DMS79 treated with DMSO at 0.1 percent for 48 hours (cell line): ENCODE measurements around the gene GIGYF1.
"Not testable (repeated sequence)": the region's sequence is repeated elsewhere in the genome, so short reads cannot be mapped to it uniquely, and the experiment has no call there.

Experiments
- DNase-seq: peaks from one replicate; lab custom pipeline; 2025; lab: John Stamatoyannopoulos, UW

Gene GIGYF1

DNA sequence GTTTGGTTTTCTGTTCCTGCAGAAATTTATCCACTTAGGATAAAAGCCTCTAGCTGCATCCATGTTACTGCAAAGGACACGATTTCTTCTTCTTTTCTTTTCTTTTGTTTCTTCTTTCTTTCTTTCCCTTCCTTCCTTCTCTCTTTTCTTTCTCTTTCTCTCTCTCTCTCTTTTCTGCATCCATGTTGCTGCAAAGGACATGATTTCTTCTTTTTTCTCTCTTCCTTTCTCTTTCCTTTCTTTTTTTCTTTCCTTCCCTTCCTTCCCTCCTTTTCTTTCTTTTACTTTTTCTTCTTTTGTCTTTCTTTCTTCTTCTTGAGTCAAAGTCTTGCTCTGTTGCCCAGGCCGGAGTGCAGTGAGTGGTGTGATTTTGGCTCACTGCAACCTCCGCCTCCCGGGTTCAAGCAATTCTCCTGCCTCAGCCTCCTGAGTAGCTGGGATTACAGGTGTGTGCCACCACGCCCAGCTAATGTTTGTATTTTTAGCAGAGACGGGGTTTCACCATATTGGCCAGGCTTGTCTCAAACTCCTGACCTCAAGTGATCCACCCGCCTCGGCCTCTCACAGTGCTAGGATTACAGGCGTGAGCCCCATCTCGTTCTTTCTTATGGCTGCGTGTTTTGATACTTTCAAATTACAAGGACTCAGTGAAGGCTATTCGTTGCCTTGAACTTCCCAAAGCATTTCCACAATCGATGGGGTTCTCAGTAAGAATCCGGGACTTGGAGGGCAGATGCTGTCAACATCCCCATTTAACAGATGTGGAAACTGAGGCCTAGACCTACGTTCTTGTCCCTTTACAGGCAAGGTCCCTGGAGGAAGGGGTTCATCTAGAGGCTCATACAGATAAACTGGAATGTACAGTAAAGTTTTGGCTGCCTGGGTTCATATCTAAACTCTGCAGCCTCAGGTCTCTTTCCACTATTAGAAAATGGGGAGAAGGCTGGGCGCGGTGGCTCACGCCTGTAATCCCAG is 22.4 kb downstream of the GIGYF1 start:
- no peak for DNase-seq

GRCh38 chr7:100670074-100670473 is 24.0 kb downstream of the GIGYF1 start:
- DNase-seq, result no peak

GRCh38 chr7:100669106-100669505 is 24.9 kb downstream of the GIGYF1 start:
- not testable (repeated sequence) for DNase-seq

DNA sequence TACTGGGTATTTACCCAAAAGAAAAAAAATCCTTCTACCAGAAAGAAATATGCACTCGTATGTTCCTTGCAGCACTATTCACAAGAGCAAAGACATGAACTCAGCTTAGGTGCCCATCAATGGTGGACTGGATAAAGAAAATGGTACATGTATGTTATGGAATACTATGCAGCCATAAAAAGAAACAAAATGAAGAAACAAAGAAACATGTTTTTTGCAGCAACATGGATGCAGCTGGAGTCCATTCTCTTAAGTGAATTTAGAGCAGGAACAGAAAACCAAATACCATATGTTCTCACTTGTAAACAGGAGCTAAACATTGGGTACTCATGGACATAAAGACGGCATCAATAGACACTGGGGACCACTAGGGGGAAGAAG is 26.0 kb downstream of the GIGYF1 start:
- DNase-seq, result no peak

GRCh38 chr7:100667331-100668068 is 26.6 kb downstream of the GIGYF1 start:
- no peak for DNase-seq

DNA sequence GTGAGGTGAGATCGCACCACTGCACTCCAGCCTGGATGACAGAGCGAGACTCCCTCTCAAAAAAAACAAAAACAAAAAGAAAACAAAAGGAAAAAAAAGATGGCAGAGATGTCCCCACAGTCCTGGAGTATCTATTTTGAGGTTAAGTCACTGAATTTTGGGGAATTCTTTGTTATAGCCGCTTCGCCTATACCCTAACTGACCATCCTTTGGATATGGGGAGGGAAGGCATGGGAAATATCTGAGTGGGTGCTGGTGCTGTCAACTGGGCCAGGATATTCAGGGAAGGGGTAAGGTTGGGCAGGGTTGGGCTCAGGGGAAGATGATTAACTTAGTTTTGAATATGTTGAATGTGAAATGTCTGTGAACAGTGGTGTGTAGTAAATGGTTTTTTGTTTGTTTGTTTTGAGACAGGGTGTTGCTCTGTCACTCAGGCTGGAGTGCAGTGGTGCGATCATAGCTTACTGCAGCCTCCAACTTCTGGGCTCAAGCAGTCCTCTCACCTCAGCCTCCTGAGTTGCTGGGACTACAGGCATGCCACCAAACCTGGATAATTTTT is 28.8 kb downstream of the GIGYF1 start:
- DNase-seq, result no peak

DNA sequence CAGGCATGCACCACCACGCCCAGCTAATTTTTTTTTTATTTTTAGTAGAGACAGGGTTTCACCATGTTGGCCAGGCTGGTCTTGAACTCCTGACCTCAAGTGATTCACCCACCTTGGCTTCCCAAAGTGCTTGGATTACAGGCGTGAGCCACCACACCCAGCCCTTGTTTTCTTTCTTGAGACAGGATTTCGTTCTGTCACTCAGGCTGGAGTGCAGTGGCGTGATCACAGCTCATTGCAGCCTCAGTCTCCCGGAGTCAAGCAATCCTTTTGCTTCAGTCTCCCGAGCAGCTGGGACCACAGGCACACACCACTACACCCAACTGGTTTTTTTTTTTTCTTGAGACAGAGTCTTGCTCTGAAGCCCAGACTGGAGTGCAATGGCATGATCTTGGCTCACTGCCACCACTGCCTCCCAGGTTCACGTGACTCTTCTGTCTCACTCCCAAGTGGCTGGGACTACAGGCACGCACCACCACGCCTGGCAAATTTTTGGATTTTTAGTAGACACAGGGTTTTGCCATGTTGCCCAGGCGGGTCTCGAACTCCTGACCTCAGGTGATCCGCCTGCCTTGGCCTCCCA is 31.8 kb downstream of the GIGYF1 start:
- DNase-seq, result peak; percentile 17

GRCh38 chr7:100655908-100656674 is 38.0 kb downstream of the GIGYF1 start, which contains the start of gene ACTL6B:
TSS of gene ACTL6B (minus strand) at chr7:100656448. CDS start at chr7:100656354, 94 bp downstream.
- DNase-seq, result peak; percentile 67

DNA sequence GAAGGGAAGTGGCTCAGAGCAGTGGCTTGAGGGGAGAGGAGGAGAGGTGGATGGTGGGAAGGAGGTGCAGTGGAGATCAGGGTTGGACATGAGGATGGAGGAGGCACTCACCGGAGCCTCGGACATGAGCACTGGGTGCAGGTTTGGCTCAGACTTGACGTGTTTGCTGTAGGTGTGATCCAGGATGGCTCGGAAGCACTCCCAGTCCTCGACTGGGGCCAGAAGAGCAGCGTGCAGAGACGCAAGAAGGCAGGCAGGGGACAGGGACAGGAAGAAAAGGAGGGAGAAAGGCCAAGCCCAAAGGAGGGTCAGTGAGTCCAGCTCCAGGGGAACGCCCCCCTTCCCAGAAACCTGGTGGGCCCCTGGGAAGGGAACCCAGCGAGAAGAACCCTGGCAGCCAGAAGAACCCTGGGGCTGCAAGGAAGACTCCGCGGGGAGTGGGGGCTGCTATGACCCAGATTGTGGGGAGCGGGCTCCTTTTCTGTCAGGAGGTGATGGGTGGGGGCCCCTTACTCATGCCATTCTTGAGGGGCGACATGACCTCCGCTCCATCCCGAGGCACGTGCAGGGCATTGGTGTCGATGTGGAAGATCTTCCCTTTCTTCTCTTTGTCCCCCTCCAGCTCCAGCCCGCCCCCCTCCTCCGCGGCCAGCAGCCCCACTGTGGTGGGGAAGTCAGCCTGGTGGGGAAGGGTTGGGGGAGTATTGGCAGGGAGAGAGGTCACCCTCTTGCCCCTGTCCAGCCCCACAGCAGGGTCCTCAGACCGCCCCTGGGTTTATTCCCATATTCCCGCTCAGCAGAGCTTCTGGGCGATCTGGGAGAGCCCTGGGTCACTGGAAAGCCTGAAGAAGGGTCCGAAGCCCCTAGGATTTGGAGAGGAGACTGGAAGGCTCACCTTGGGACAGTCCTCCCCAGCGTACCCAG is 38.9 kb downstream of the GIGYF1 start:
- no peak for DNase-seq

- no peak for DNase-seq
These were observed 44.1 kb downstream of the GIGYF1 start for GRCh38 chr7:100649826-100650565.

DNA sequence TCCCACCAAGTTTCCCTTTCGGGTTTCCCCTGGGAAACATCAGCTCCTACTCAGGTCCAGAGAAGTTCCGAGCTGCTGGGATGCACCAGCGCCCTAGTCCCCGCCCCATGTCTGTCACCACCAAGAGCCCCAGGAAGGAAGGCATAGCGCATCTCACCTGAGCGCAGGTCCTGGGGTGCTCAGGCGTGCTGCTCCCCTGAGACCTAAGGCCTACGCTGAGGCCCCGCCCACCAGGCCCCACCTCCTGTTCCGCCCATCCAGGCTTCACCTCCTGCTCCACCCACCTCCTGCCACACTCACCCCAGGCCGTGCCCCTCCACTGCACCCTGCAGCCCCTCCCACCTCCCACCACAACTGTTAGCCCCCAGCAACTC is 51.5 kb downstream of the GIGYF1 start:
- DNase-seq, result no peak

DNA sequence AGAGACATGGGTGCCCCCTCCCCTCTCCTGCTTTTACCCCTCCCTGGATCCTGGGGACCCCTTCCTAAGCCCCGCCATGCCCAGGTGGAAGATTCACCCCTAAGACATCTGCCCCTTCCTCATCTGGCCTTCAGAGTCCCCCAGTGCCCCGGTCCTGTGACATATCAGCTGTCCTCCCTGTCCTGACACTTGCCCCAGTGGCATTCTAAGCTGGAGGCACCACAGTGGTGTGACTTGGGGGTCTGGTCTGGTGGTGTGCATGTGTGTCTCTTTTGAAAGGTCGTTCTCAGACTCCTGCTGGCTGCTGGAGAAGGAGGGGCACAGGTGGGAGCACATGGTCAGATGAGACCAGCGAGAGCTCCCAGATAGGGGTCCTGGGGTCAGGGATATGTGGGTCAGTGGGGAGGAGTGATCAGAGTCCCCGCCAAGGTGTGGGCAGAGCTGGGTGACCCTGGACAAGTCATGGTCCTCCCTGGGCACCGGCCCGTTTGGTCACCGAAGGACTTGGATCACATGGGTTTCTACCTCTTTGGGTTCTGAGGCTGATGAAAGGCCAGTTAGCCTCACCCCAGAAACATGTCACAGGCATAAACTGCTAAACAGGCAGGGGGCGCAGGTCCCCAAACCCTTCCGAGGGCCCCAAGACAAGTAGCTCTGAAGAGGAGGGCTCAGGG is 52.1 kb downstream of the GIGYF1 start:
- DNase-seq, result no peak

DNA sequence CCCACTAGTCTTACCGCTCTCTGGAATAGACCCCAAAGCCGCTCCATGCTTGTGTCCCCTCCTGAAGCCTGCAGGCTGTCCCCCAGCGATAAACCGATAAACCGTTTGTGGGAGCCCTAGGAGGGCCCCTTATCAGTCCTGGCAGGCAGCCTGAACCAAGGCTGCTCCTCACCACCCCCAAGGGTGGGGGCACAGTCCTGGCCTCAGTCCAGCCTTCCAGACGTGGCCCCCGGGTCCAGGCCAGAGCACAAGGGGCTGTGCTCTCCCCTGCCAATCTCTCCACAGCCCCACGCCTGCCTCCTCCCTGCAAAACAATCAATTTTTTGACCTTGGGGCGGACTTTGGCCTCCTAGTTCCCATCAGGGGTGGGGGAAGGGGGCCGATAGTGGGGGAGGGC is 52.6 kb downstream of the GIGYF1 start, which contains the start of gene TFR2:
Gene TFR2 (minus strand): TSS at position 90 of the 397 bp plus-strand sequence. CDS start 43 bp downstream, at position 47.
- DNase-seq, result no peak

DNA sequence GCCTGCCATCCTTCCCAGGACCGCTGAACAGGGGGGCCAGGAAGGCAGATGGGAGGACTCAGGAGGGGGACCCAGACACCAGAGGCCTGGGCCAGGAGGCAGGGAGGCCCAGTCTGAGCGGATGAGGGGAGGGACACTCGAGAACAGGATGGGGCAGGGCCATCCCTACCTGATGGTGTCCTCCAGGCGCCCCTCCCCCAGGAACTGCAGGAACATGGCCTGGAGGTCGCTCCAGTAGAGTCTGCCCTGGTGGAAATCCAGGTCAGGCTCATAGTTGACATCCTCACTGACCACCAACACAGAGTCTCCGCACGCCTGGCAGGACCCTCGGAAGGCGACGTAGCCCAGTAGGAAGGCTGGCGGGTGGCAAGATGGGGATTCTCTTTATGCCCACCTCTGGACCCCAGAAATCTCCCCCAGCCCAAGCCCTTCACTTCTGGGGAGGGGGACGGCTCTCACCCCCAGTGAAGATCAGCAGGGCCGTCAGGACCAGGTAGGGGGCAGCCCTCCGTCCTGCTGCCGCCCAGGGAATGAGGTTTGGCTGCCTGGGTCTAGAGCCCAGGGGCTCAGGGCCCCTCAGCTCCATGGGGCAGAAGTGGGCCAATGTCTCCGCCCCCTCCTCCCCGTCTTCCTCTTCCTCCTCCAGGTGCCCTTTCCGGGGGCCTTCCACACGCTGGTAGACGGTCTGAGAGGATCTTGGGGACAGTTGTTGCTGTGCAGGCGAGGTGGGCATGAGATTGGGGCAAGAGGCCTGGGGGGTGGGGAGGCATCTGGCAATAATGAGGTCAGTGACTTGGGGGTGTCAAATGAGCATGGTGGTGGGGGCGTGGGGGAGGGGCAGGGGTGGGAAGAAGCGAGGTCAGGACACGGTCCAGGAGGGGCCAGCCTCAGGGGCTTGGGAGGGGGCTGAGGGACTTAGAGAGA is 53.3 kb downstream of the GIGYF1 start:
- DNase-seq, result no peak

DNA sequence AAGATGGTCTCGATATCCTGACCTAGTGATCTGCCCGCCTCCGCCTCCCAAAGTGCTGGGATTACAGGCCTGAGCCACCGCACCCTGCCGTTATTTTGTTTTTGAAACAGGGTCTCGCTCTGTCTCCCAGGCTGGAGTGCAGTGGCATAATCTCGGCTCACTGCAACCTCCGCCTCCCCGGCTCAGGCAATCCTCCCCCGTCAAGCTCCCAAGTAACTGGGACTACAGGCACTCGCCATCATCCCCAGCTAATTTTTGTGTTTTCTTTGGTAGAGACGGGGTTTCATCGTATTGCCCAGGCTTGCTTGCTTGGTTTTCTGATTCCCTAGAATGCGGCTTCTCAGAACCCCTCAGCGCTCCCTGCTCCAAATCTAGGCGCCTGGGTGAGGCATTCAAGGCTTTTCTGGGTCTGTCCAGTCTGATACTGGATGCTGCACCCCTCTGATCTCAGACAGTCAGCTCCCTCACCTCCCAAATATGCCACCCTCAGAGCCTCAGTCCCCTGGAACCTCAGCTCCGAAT is 54.0 kb downstream of the GIGYF1 start:
- no peak for DNase-seq

DNA sequence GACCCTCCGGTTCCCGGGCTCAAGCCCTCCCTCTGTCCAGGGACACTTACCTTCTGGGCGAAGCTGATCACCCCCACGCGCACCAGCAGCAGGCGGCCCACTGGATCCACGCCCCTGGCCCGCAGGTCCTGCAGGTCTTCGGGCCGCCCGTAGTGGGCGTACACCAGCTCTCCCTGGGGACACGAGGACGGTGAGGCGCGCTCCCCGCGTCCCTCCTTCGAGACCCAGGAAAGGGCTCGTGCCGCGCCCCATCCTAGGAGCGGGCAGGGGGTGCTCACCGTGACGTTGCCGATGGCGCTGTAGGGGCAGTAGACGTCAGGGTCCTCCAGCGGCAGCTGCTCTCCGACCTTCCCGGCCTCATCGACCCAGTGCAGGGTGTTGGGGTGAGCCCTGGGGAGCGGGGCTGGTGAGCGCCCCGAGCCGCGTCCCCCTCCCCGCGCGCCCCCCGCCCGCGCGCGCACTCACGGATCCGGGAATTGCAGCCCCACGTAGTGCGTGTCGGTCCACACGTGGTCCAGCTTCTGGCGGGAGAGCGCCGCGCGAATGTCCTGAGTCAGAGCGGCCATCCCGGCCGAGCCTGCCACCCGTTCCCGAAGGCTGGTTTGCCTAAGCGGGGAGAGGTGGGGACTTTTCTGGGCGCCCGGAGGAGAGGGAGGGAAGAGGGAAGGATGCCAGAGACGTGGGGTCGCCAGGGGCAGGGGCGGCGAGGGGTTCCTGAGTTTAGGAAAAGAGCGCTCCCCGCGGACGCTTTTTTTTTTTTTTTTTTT is 60.9 kb downstream of the GIGYF1 start:
- peak; percentile 64 for DNase-seq

DNA sequence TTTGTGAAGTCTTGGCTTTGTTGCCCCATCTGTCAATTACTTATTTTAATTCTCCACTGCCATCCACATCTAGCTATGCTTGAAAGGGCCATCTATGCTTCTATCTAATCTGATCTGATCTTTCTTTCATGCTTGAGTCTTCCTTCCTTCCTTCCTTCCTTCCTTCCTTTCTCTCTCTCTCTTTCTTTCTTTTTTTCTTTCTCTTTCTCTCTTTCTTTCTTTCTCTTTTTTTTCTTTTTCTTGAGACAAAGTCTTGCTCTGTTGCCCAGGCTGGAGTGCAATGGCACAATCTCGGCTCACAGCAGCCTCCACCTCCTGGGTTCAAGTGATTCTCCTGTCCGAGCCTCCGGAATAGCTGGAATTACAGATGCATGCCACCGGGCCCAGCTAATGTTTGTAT is 64.0 kb downstream of the GIGYF1 start:
- DNase-seq, result no peak
